MM.1S (cell line): ENCODE data around the gene CEACAM19.

ENCODE experiments used
- EZH2 ChIP-seq: fragments of 300-600 bp; sonication (generic); optimal IDR thresholded peaks from 2 replicates; pipeline ENCODE3; 2017; ENCODE audit warnings: low read depth, mild to moderate bottlenecking, antibody characterized with exemption, low read length, mixed read lengths
- EZH2phosphoT487 ChIP-seq: fragments of 300-600 bp; sonication (generic); IDR thresholded peaks from 2 replicates; pipeline ENCODE4 v1.6.1; 2018; ENCODE audit warnings: antibody characterized with exemption, low read length
- TF ChIP-seq, protein P1 (sequence below): fragments of 300-600 bp; sonication (generic); IDR thresholded peaks from 2 replicates; pipeline ENCODE4 v1.5.1; 2016; ENCODE audit warnings: antibody characterized with exemption, low read length, mixed read lengths

DNA sequence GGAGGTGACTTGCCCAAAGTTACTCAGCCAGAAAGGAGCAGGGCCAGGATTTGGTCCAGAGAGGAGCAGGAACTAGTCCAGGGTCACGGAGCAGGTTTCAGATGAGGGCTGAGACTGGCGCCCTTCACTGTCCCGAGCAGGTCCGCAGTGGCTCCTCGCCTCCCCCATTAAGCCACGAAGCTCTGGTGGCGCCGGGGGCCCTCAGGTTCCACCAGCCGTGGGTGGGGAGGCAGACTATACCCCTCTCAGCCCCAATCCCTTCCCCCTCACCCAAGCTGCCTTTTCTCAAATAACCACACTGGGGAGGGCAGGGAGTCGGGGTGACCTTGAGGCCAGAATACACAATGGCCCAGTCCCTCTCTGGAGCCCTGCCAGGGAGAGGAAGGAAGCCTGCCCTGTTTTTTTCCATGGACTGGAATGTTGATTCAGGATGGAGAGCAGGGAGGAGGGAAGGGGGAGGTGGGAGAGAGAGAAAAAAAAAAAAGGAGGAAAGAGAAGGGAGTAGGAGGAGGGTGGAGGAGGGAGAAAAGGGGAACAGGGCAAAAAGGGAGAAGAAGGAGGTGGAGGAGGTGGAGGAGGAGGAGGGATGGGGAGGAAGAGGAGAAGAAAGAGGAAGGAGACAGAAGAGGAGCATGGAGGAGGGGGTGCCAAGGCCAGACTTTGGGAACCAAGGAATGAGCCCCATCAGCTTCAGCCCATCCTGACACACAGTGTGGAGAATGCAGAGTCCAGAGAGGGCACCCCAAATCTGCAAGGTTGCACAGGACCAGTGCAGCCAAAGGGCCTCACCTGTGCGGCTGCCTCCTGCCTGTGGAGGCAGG lies 47.4 kb downstream of the CEACAM19 start:
- TF ChIP-seq, protein P1, sequence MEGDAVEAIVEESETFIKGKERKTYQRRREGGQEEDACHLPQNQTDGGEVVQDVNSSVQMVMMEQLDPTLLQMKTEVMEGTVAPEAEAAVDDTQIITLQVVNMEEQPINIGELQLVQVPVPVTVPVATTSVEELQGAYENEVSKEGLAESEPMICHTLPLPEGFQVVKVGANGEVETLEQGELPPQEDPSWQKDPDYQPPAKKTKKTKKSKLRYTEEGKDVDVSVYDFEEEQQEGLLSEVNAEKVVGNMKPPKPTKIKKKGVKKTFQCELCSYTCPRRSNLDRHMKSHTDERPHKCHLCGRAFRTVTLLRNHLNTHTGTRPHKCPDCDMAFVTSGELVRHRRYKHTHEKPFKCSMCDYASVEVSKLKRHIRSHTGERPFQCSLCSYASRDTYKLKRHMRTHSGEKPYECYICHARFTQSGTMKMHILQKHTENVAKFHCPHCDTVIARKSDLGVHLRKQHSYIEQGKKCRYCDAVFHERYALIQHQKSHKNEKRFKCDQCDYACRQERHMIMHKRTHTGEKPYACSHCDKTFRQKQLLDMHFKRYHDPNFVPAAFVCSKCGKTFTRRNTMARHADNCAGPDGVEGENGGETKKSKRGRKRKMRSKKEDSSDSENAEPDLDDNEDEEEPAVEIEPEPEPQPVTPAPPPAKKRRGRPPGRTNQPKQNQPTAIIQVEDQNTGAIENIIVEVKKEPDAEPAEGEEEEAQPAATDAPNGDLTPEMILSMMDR, result no peak
- TF ChIP-seq EZH2 (no peak), EZH2phosphoT487 (no peak)
